ENCODE data around the gene CACNB4. TPM values are rescaled to one million over a fixed set of nuclear protein-coding genes. Genes with fewer than 3 reads are reported as not detected.

The CACNB4 gene
- total RNA-seq, 4 donors from 2014 or later = 1.5 to 5.4 (median 2.4) TPM

GRCh38 chr2:151936626-151937025 is 162.2 kb downstream of the CACNB4 start:
- no peak for ATAC-seq (ENCODE audit: low FRiP score)
- DNase-seq (ENCODE audit: low spot score) = no peak

GRCh38 chr2:151933266-151933804 is 165.5 kb downstream of the CACNB4 start:
- TF ChIP-seq CTCF (IDR thresholded peaks at IDR 0.05) = no peak
- no peak for DNase-seq (ENCODE audit: low spot score)
- no peak for ATAC-seq (ENCODE audit: low FRiP score)

More at GRCh38 chr2:151936626-151937025, 162.2 kb downstream of the CACNB4 start:
- TF ChIP-seq CTCF (IDR thresholded peaks at IDR 0.05) = no peak

- DNase-seq (ENCODE audit: low spot score) (no peak), ATAC-seq (ENCODE audit: low FRiP score) (no peak)
- TF ChIP-seq CTCF (IDR thresholded peaks at IDR 0.05) = no peak
Observed at GRCh38 chr2:151931756-151932155, 167.1 kb downstream of the CACNB4 start.

- no peak for DNase-seq (ENCODE audit: low spot score)
- TF ChIP-seq CTCF (IDR thresholded peaks at IDR 0.05) = no peak
- ATAC-seq (ENCODE audit: low FRiP score) = no peak
Observed at GRCh38 chr2:151931030-151931611, 167.7 kb downstream of the CACNB4 start.

GRCh38 chr2:151930042-151930441 is 168.8 kb downstream of the CACNB4 start:
- DNase-seq (ENCODE audit: low spot score) (no peak), ATAC-seq (ENCODE audit: low FRiP score) (no peak)
- no peak for TF ChIP-seq CTCF (IDR thresholded peaks at IDR 0.05)

GRCh38 chr2:151928380-151928779 is 170.5 kb downstream of the CACNB4 start:
- TF ChIP-seq CTCF (IDR thresholded peaks at IDR 0.05) = no peak
- no peak for ATAC-seq (ENCODE audit: low FRiP score)
- no peak for DNase-seq (ENCODE audit: low spot score)
